DND-41 (cell line): ENCODE measurements around the gene RNFT2.

Experiments
- ATAC-seq: fragments of 200-7000 bp; cut with Tn5 transposase; 3 replicates; pipeline ENCODE4 v1.9.1; 2021; ENCODE audit warnings: low read depth; ENCODE audit not compliant: insufficient read depth
- DNase-seq: peaks from one replicate; pipeline ENCODE4 v3.0.0-alpha.2; 2020
- H2AFZ ChIP-seq: 2 replicates; pipeline ENCODE4 v1.6.0; 2012; ENCODE audit warnings: low read depth, low read length
- H3K27ac ChIP-seq: 2 replicates; pipeline ENCODE4 v1.5.1; 2012; ENCODE audit warnings: low read length, inconsistent platforms
- H3K27me3 ChIP-seq: fragments of 200-600 bp; sonication (generic); 2 replicates; pipeline ENCODE4 v1.6.0; 2012; ENCODE audit warnings: low read length, mild to moderate bottlenecking, inconsistent platforms; ENCODE audit not compliant: insufficient read depth, poor library complexity
- H3K36me3 ChIP-seq: 2 replicates; pipeline ENCODE4 v1.5.1; 2012; ENCODE audit warnings: low read length, inconsistent platforms; ENCODE audit not compliant: insufficient read depth
- H3K4me1 ChIP-seq: 2 replicates; pipeline ENCODE4 v1.5.1; 2012; ENCODE audit warnings: mild to moderate bottlenecking, low read length; ENCODE audit not compliant: insufficient read depth
- H3K4me2 ChIP-seq: 2 replicates; pipeline ENCODE4 v1.6.0; 2012; ENCODE audit warnings: mild to moderate bottlenecking, moderate library complexity, low read length, inconsistent platforms; ENCODE audit not compliant: insufficient read depth
- H3K4me3 ChIP-seq, 2 experiments: fragments of 200-600 bp in 1 of 2; shearing (Covaris generic) in 1 of 2; 2 replicates each; pipeline ENCODE4 v1.5.1; 2012 to 2016; ENCODE audit warnings: inconsistent platforms in 2 of 2, low read length in 2 of 2, mild to moderate bottlenecking in 2 of 2, low read depth in 1 of 2, moderate library complexity in 1 of 2
- H3K79me2 ChIP-seq: 2 replicates; pipeline ENCODE4 v1.6.0; 2012; ENCODE audit warnings: low read length, inconsistent platforms; ENCODE audit not compliant: insufficient read depth
- H3K9ac ChIP-seq: 2 replicates; pipeline ENCODE4 v1.6.0; 2012; ENCODE audit warnings: low read depth, mild to moderate bottlenecking, inconsistent platforms, low read length, moderate library complexity
- H3K9me3 ChIP-seq: 2 replicates; pipeline ENCODE4 v1.5.1; 2012; ENCODE audit warnings: low read length, moderate library complexity, mild to moderate bottlenecking, inconsistent platforms; ENCODE audit not compliant: insufficient read depth, severe bottlenecking
- H4K20me1 ChIP-seq: 2 replicates; pipeline ENCODE4 v1.6.0; 2012; ENCODE audit warnings: low read length; ENCODE audit not compliant: insufficient read depth
- EZH2 ChIP-seq: IDR thresholded peaks from 3 replicates; pipeline ENCODE4 v1.6.1; 2012; ENCODE audit warnings: borderline replicate concordance, low read depth, mild to moderate bottlenecking, moderate library complexity, low read length, inconsistent platforms; ENCODE audit not compliant: severe bottlenecking
- TF ChIP-seq, protein P1 (sequence below): IDR thresholded peaks from 2 replicates; pipeline ENCODE4 v1.5.1; 2012; ENCODE audit warnings: borderline replicate concordance, low read length, moderate library complexity, mild to moderate bottlenecking; ENCODE audit not compliant: poor library complexity, severe bottlenecking; ENCODE audit errors: extremely low read depth

RNFT2 gene

DNA sequence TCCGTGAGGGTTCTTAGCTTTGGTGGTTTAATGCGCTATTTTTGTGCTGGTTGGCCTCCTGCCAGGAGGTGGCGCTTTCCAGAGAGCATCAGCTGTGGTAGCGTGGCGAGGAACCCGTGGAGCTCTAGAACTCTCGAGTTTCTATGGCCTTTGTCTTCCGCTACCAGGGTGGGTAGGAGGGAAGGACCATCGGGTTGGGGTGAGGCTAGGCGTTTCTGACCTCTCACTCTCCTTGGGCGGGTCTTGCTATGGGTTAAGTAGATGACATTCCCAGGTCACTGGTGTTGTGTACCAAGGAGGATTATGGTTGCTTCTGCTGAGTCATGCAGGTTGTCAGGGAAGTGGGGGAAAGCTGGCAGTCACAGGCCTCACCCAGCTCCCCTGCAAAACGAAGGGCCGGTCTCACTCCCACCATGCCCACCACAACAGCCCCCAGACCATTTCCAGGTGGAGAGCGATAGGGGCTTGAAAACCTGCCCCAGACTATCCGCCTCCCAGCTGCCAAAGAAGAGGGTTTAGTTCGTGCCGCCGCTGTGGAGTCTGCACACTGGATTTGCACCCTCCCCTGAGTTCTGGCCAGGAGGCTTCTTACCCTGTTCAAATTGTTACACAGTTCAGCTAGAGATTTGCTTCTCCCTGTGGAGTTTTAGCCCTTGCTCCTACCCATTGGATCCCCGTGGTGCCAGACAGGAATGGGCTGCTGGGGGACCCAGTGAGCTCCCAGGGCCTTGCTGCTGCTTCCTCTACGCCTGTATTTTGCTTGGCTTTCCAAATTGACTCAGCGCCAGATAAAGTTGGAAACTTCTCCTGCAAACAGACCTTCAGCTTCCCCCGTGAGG, 21.9 kb downstream of the RNFT2 start:
- no peak overlapping the region for H3K4me2 ChIP-seq
- H3K4me3 ChIP-seq, result no peak overlapping the region
- ATAC-seq (no peak), DNase-seq (peak; percentile 26)
- no peaks in the 10 kb centered on the region for H3K9me3 ChIP-seq
- H3K27me3 ChIP-seq, result no peaks in the 10 kb centered on the region
- peaks cover 19% of the 10 kb centered on the region; the same call in 1 of the 2 replicates for H3K36me3 ChIP-seq
- TF ChIP-seq, protein P1, sequence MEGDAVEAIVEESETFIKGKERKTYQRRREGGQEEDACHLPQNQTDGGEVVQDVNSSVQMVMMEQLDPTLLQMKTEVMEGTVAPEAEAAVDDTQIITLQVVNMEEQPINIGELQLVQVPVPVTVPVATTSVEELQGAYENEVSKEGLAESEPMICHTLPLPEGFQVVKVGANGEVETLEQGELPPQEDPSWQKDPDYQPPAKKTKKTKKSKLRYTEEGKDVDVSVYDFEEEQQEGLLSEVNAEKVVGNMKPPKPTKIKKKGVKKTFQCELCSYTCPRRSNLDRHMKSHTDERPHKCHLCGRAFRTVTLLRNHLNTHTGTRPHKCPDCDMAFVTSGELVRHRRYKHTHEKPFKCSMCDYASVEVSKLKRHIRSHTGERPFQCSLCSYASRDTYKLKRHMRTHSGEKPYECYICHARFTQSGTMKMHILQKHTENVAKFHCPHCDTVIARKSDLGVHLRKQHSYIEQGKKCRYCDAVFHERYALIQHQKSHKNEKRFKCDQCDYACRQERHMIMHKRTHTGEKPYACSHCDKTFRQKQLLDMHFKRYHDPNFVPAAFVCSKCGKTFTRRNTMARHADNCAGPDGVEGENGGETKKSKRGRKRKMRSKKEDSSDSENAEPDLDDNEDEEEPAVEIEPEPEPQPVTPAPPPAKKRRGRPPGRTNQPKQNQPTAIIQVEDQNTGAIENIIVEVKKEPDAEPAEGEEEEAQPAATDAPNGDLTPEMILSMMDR, result peak; percentile 38
- TF ChIP-seq EZH2, result no peak
- H3K79me2 ChIP-seq, result no peaks in the 10 kb centered on the region
- H3K9ac ChIP-seq, result no peak overlapping the region
- no peaks in the 10 kb centered on the region for H3K4me1 ChIP-seq
- no peak overlapping the region for H2AFZ ChIP-seq
- no peaks in the 10 kb centered on the region for H4K20me1 ChIP-seq
- no peak overlapping the region for H3K27ac ChIP-seq

DNA sequence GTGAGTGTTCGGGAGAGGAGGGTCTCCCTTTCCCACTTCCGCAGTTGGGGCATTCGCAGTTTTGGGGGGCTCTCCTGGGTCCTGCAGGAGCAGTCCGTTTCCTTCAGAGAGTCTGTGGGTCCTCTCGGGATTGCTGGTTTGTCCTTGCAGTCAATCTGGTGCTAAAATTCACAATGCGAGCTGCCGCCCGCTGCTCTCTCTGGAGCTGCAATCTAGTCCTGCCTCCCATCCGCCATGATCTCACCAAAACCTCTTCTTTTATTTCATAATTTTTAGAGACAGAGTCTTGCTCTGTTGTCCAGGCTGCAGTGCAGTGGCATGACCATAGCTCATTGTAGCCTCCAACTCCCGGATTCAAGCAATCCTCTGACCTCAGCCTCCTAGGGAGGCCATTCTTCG, 22.5 kb downstream of the RNFT2 start:
- no peak overlapping the region for H3K4me2 ChIP-seq
- peaks cover 19% of the 10 kb centered on the region; the same call in 1 of the 2 replicates for H3K36me3 ChIP-seq
- no peaks in the 10 kb centered on the region for H3K9me3 ChIP-seq
- H3K79me2 ChIP-seq, result no peaks in the 10 kb centered on the region
- no peaks in the 10 kb centered on the region for H3K27me3 ChIP-seq
- no peak overlapping the region for H3K27ac ChIP-seq
- no peak overlapping the region for H2AFZ ChIP-seq
- H3K4me1 ChIP-seq, result no peaks in the 10 kb centered on the region
- DNase-seq (no peak), ATAC-seq (no peak)
- no peak overlapping the region for H3K9ac ChIP-seq
- no peaks in the 10 kb centered on the region for H4K20me1 ChIP-seq
- H3K4me3 ChIP-seq, result no peak overlapping the region
- TF ChIP-seq, protein P1, result no peak
- no peak for TF ChIP-seq EZH2

DNA sequence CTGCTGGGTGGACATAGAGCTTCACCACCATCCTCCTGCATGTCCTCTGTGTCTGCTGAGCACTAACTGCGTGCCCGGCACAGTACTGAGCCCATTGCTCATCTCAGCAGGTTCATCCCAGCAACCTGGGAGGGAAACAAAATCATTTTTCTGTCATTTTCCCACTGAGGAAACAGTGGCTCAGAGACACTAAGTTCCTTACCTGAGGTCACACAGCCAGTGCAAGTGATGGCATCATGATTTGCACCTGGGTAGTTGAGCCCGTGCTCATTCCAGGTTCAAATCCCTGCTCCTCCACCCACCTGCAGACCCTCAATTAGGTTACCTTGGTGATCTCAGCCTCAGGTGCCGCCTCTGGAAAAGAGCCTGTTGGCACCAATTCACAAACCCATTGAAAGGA, 23.4 kb downstream of the RNFT2 start:
- TF ChIP-seq, protein P1, result no peak
- no peak for TF ChIP-seq EZH2
- no peak for ATAC-seq
- Histone ChIP-seq H3K4me3 (no peak overlapping the region), H4K20me1 (no peaks in the 10 kb centered on the region), H3K4me2 (no peak overlapping the region), H3K9me3 (no peaks in the 10 kb centered on the region), H3K27me3 (no peaks in the 10 kb centered on the region), H3K4me1 (no peaks in the 10 kb centered on the region), H2AFZ (no peak overlapping the region), H3K27ac (no peak overlapping the region), H3K79me2 (no peaks in the 10 kb centered on the region), H3K36me3 (peaks cover 21% of the 10 kb centered on the region; the same call in 1 of the 2 replicates), H3K9ac (no peak overlapping the region)
- DNase-seq, result no peak
